Activated effector memory CD4-positive, alpha-beta T cell treated with anti-CD3 and anti-CD28 coated beads, Interleukin-2, amount 50 U/mL, for 16 hours (primary cell): ENCODE data around the gene GRIK1.

Experiments
- DNase-seq: peaks from one replicate; pipeline ENCODE4 v3.0.0-alpha.2; 2020

GRIK1 gene

GRCh38 chr21:29513535-29513934 is 426.3 kb downstream of the GRIK1 start:
- no peak for DNase-seq

GRCh38 chr21:29511096-29511495 is 428.7 kb downstream of the GRIK1 start:
- DNase-seq: no peak

- DNase-seq: no peak
These were observed 430.7 kb downstream of the GRIK1 start for GRCh38 chr21:29509121-29509520.

GRCh38 chr21:29508301-29508700 is 431.5 kb downstream of the GRIK1 start:
- DNase-seq: no peak

GRCh38 chr21:29506947-29507346 is 432.8 kb downstream of the GRIK1 start:
- DNase-seq: no peak

- no peak for DNase-seq
These were observed 433.6 kb downstream of the GRIK1 start for GRCh38 chr21:29506214-29506613.

- DNase-seq: no peak
These were observed 435.0 kb downstream of the GRIK1 start for GRCh38 chr21:29504751-29505321.

GRCh38 chr21:29501451-29501850 is 438.3 kb downstream of the GRIK1 start:
- no peak for DNase-seq

- no peak for DNase-seq
These were observed 440.0 kb downstream of the GRIK1 start for GRCh38 chr21:29499734-29500343.

- DNase-seq: no peak
These were observed 440.6 kb downstream of the GRIK1 start for GRCh38 chr21:29499229-29499628.

- DNase-seq: no peak
These were observed 443.5 kb downstream of the GRIK1 start for GRCh38 chr21:29496337-29496736.

GRCh38 chr21:29490016-29490415 is 449.8 kb downstream of the GRIK1 start:
- no peak for DNase-seq

GRCh38 chr21:29487154-29487553 is 452.6 kb downstream of the GRIK1 start:
- no peak for DNase-seq
